Duodenal mucosa (tissue), 2 donors: ENCODE data around the gene B3GLCT.
"Not testable (repeated sequence)": the region's sequence is repeated elsewhere in the genome, so short reads cannot be mapped to it uniquely, and the experiment has no call there.

Experiments used
- H3K27ac ChIP-seq: one replicate; pipeline ENCODE4 v1.7.0; 2013; ENCODE audit warnings: low read depth, low read length
- H3K27me3 ChIP-seq, 2 donors: one replicate each; pipeline ENCODE4 v1.7.0; 2013; ENCODE audit warnings: low read length in 2 of 2, control low read depth in 1 of 2; ENCODE audit not compliant: insufficient read depth in 2 of 2, control insufficient read depth in 1 of 2
- H3K36me3 ChIP-seq, 2 donors: one replicate each; pipeline ENCODE4 v1.7.0; 2013; ENCODE audit warnings: low read length in 2 of 2, control low read depth in 1 of 2; ENCODE audit not compliant: insufficient read depth in 2 of 2, control insufficient read depth in 1 of 2
- H3K4me1 ChIP-seq, 2 donors: one replicate each; pipeline ENCODE4 v1.7.0; 2013; ENCODE audit warnings: low read length in 2 of 2, control low read depth in 1 of 2; ENCODE audit not compliant: insufficient read depth in 2 of 2, control insufficient read depth in 1 of 2
- H3K4me3 ChIP-seq, 2 donors: one replicate each; pipeline ENCODE4 v1.7.0; 2013; ENCODE audit warnings: low read length in 2 of 2, low read depth in 1 of 2
- H3K9ac ChIP-seq, 2 donors: one replicate each; pipeline ENCODE4 v1.7.0; 2013; ENCODE audit warnings: low read length in 2 of 2, low read depth in 1 of 2
- H3K9me3 ChIP-seq, 2 donors: one replicate each; pipeline ENCODE4 v1.7.0; 2013; ENCODE audit warnings: low read length in 2 of 2, control low read depth in 1 of 2; ENCODE audit not compliant: control insufficient read depth in 1 of 2

The B3GLCT gene

DNA sequence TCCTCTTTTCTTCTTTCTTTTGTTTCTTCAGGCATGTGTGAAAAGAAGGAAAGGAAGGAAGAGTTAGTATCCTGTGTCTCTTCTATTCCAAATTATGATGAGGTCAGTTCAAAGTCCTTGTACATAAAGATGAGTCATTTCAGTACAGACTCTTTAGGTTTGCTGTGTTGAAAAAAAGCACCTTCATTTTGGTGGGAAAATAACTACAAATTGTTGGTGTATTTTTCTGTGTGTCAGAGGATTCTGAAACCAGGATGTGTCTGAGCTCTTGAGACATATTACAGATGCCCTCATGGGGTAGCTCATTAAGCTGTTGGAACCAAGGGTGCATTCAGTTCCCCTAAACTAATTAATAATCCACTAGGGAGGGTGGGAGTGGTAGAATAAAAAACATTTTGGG, 32.3 kb upstream of the B3GLCT start:
- H3K4me3 ChIP-seq = no peak overlapping the region
- H3K9ac ChIP-seq = no peak overlapping the region
- H3K4me1 ChIP-seq = peaks cover 3 to 7% of the 10 kb centered on the region in 2 donors
- no peak overlapping the region for H3K27ac ChIP-seq
- H3K9me3 ChIP-seq = no peaks in the 10 kb centered on the region
- no peaks in the 10 kb centered on the region for H3K36me3 ChIP-seq
- H3K27me3 ChIP-seq = no peaks in the 10 kb centered on the region

- Histone ChIP-seq H3K4me1 (peaks cover under 1 to 3% of the 10 kb centered on the region in 2 donors), H3K9ac (no peak overlapping the region), H3K9me3 (no peaks in the 10 kb centered on the region), H3K27ac (no peak overlapping the region), H3K36me3 (no peaks in the 10 kb centered on the region), H3K27me3 (no peaks in the 10 kb centered on the region), H3K4me3 (no peak overlapping the region)
These were observed 31.6 kb upstream of the B3GLCT start for GRCh38 chr13:31168166-31168565.

DNA sequence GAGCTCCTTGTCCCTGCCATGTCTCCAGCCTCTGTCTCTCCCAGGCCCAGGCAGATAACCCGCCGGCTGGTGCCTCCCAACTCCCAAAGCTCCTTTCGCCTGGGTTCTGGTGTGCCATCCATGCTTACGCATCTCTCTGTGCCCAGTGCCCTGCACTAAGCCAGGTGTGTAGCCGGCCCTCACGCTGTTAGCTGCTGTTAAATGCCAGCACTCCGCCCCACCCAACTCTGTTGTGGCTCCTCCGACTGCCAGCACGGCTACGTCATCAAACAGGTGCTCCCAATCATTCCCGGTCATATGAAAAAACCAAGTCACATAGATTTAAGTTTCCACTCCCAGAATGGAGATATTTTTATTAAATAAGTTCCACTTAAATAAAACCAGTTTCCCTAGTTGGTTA, 31.0 kb upstream of the B3GLCT start:
- no peak overlapping the region for H3K9ac ChIP-seq
- no peak overlapping the region for H3K4me3 ChIP-seq
- H3K9me3 ChIP-seq = no peaks in the 10 kb centered on the region
- H3K27me3 ChIP-seq = no peaks in the 10 kb centered on the region
- H3K27ac ChIP-seq = no peak overlapping the region
- H3K4me1 ChIP-seq = peaks cover 0 to 3% of the 10 kb centered on the region in 2 donors
- H3K36me3 ChIP-seq = no peaks in the 10 kb centered on the region

GRCh38 chr13:31172001-31172400, 27.8 kb upstream of the B3GLCT start:
- H3K27me3 ChIP-seq = no peaks in the 10 kb centered on the region
- no peak overlapping the region for H3K4me3 ChIP-seq
- H3K9me3 ChIP-seq = no peaks in the 10 kb centered on the region

DNA sequence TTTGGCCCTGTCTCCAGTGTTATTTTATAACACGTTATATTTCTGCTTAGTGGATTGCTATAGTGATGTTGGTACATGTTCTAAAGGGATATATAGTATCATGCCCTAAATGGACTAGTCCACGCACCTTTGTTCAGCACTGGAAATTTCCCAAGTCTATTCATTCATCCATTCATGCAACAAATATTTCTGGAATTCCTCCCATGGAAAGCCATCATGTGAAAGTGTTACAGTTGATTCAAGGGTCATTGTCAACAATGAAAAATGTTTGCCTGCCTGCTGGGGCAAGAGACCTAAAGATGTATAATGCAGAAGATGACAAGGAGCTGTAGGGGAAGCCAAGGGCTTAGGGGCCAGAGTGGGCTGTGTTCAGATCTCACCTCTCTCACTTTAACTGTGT, 27.2 kb upstream of the B3GLCT start:
- Histone ChIP-seq H3K4me3 (no peak overlapping the region), H3K4me1 (peaks cover 0 to 3% of the 10 kb centered on the region in 2 donors), H3K9ac (no peak overlapping the region), H3K9me3 (no peaks in the 10 kb centered on the region), H3K27me3 (no peaks in the 10 kb centered on the region), H3K27ac (no peak overlapping the region), H3K36me3 (no peaks in the 10 kb centered on the region)

More at GRCh38 chr13:31172001-31172400, 27.8 kb upstream of the B3GLCT start:
- H3K9ac ChIP-seq = no peak overlapping the region
- no peak overlapping the region for H3K27ac ChIP-seq
- no peaks in the 10 kb centered on the region for H3K36me3 ChIP-seq
- H3K4me1 ChIP-seq = peaks cover 0 to 3% of the 10 kb centered on the region in 2 donors

GRCh38 chr13:31174018-31174417, 25.8 kb upstream of the B3GLCT start:
- Histone ChIP-seq H3K4me1 (no peaks in the 10 kb centered on the region), H3K36me3 (no peaks in the 10 kb centered on the region), H3K27ac (no peak overlapping the region), H3K4me3 (no peak overlapping the region), H3K9me3 (no peaks in the 10 kb centered on the region), H3K27me3 (no peaks in the 10 kb centered on the region), H3K9ac (no peak overlapping the region)

DNA sequence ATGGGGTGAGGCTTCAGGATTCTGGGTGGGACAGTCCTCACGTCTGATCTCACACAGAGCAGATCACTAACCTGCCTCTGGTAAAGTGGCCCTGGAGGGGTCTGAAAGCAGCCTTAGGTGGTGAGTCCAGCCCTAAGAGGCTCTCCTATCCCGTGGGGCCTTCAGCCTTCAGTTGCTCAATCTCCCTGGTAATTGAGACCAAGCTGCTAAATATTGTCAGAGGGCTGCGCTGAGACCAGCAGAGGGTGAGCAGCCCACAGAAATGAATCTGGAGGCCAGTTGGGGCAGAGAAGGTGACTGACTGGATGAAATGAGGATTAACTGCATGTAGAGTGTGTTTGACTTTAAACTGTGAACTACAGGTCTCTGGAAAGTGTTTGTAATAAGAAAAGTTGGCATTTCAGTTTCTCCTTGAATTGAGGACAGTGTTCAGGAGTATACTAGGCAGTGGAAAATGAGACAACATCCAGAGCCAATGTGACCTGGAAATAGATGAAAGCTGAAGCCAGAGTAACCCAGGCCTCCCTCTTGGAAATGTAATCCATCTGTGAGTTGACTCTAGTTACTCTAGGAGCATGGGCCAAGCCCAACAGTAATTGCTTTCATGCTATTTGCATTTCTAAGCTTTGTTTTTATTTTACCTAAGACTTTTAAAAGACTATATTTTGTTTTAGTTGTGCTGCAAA, 23.8 kb upstream of the B3GLCT start:
- Histone ChIP-seq H3K36me3 (no peaks in the 10 kb centered on the region), H3K27ac (no peak overlapping the region), H3K4me1 (no peaks in the 10 kb centered on the region), H3K9ac (no peak overlapping the region), H3K27me3 (no peaks in the 10 kb centered on the region), H3K4me3 (no peak overlapping the region), H3K9me3 (no peaks in the 10 kb centered on the region)

DNA sequence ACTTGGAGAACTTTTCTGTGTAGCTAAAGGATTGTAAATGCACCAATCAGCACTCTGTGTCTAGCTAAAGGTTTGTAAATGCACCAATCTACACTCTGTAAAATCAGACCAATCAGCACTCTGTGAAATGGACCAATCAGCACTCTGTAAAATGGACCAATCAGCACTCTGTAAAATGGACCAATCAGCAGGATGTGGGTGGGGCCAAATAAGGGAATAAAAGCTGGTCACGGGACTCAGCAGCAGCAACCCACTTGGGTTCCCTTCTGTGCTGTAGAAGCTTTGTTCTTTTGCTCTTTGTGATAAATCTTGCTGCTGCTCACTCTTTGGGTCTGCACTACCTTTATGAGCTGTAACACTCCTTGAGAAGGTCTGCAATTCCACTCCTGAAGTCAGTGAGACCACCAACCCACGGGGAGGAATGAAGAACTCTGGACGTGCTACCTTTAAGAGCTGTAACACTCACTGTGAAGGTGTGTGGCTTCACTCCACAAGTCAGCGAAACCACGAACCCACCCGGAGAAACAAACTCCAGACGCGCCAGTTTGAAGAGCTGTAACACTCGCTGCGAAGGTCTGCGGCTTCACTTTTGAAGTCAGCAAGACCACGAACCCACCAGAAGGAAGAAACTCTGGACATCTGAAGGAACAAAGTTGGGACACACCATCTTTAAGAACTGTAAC, 21.8 kb upstream of the B3GLCT start:
- not testable (repeated sequence) for H3K9ac ChIP-seq, H3K4me3 ChIP-seq, H3K27me3 ChIP-seq, H3K36me3 ChIP-seq, H3K4me1 ChIP-seq, H3K27ac ChIP-seq, H3K9me3 ChIP-seq

DNA sequence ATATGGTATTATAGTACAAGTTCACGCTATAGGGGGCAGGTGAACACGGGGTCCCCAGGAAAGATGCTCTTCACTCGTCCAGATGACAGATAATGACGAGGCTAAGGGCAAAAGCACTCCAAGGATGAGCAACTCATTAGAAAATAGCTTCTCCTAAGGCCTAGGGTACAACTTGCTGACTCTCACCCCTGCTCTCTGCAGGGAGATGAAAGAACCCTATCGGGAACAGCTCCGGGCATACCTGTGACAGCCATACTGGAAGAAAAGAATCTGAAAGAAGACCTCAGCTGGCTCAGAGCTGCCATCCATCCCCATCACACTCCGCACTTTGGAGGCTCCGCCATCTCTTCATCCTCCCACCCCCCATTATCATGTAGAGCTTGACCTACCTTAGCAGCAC, 20.5 kb upstream of the B3GLCT start:
- H3K9me3 ChIP-seq = no peaks in the 10 kb centered on the region
- H3K9ac ChIP-seq = no peak overlapping the region
- H3K4me1 ChIP-seq = no peaks in the 10 kb centered on the region
- no peaks in the 10 kb centered on the region for H3K27me3 ChIP-seq
- no peak overlapping the region for H3K27ac ChIP-seq
- no peak overlapping the region for H3K4me3 ChIP-seq
- H3K36me3 ChIP-seq = no peaks in the 10 kb centered on the region

DNA sequence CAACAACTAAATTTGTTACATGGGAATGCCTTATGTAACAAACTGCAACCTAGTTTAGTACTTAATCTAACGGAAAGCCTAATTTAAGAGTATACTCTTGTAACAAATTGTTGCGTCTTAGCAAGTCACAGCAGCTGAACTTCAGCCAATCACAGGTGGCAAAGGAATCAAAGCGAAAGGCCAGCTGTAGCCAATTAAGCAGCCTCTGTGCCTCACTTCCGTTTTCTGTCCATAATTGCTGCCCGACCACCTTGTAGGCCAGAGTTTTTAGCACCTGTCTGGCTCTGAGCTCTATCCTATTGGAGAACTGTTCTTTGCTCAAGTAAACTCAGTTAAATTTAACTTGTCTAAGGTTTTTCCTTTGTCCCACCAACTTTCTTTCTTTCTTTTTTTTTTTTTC, 20.0 kb upstream of the B3GLCT start:
- no peak overlapping the region for H3K4me3 ChIP-seq
- H3K9ac ChIP-seq = no peak overlapping the region
- H3K36me3 ChIP-seq = no peaks in the 10 kb centered on the region
- H3K27me3 ChIP-seq = no peaks in the 10 kb centered on the region
- H3K9me3 ChIP-seq = no peaks in the 10 kb centered on the region
- H3K27ac ChIP-seq = no peak overlapping the region
- H3K4me1 ChIP-seq = no peaks in the 10 kb centered on the region
